Naive thymus-derived CD4-positive, alpha-beta T cell (primary cell): Measurements from ENCODE around the gene RAPGEF3. TPM values are rescaled to one million over a fixed set of nuclear protein-coding genes. Genes with fewer than 3 reads are reported as not detected.

Source experiments
- ATAC-seq: fragments of 150-1000 bp; cut with Tn5 transposase; 2 replicates; pipeline ENCODE4 v1.10.0; 2021; ENCODE audit warnings: mild to moderate bottlenecking, moderate library complexity
- CTCF ChIA-PET: fragments of 350-600 bp; sonication (Branson Sonifier 250); formaldehyde crosslinking; loops from one replicate; lab custom pipeline; 2021; ENCODE audit warnings: antibody characterized with exemption; lab: Charles Lee
- POLR2A ChIA-PET: fragments of 350-600 bp; sonication (Branson Sonifier 250); formaldehyde crosslinking; loops from one replicate; lab custom pipeline; 2021; ENCODE audit warnings: antibody characterized with exemption, inconsistent platforms; lab: Charles Lee
- DNase-seq, 9 donors: peaks; one replicate each; pipeline versions ENCODE4 v3.0.0 to v3.0.0-alpha.2; 2020 to 2022; ENCODE audit warnings: mixed read lengths in 1 of 9
- H3K27ac ChIP-seq: one replicate; pipeline ENCODE4 v1.7.0; 2013; ENCODE audit warnings: mild to moderate bottlenecking, low read depth, low read length, moderate library complexity
- H3K27me3 ChIP-seq, 2 donors: one replicate each; pipeline ENCODE4 v1.7.0; 2013; ENCODE audit warnings: low read length in 2 of 2, mild to moderate bottlenecking in 2 of 2, moderate library complexity in 2 of 2; ENCODE audit not compliant: control insufficient read depth in 2 of 2, insufficient read depth in 2 of 2
- H3K36me3 ChIP-seq, 3 experiments: 1 replicate in 2 of 3; 2 replicates in 1 of 3; pipeline ENCODE4 v1.7.0; 2013; ENCODE audit warnings: low read length in 3 of 3, mild to moderate bottlenecking in 3 of 3, moderate library complexity in 1 of 3; ENCODE audit not compliant: insufficient read depth in 3 of 3, control insufficient read depth in 2 of 3
- H3K4me1 ChIP-seq, 2 donors: one replicate each; pipeline ENCODE4 v1.7.0; 2013; ENCODE audit warnings: low read length in 2 of 2, mild to moderate bottlenecking in 2 of 2, moderate library complexity in 1 of 2; ENCODE audit not compliant: control insufficient read depth in 2 of 2, insufficient read depth in 2 of 2
- H3K4me3 ChIP-seq: 2 replicates; pipeline ENCODE4 v1.7.0; 2013; ENCODE audit warnings: mild to moderate bottlenecking, low read length
- H3K9me3 ChIP-seq, 3 experiments: 1 replicate in 2 of 3; 2 replicates in 1 of 3; pipeline ENCODE4 v1.7.0; 2013; ENCODE audit warnings: low read length in 3 of 3; ENCODE audit not compliant: control insufficient read depth in 2 of 3
- H3K27ac Mint-ChIP-seq, 9 donors: one replicate each; pipeline ENCODE4 v1.8.0; 2020 to 2022; ENCODE audit warnings: mixed read lengths in 9 of 9, mild to moderate bottlenecking in 8 of 9, moderate library complexity in 5 of 9, inconsistent platforms in 2 of 9
- H3K27me3 Mint-ChIP-seq, 5 donors: one replicate each; pipeline ENCODE4 v1.8.0; 2021 to 2022; ENCODE audit warnings: mixed read lengths in 5 of 5, mild to moderate bottlenecking in 1 of 5
- H3K36me3 Mint-ChIP-seq, 5 donors: one replicate each; pipeline ENCODE4 v1.8.0; 2020 to 2022; ENCODE audit warnings: mixed read lengths in 5 of 5, mild to moderate bottlenecking in 3 of 5, inconsistent platforms in 1 of 5
- H3K4me1 Mint-ChIP-seq, 7 donors: one replicate each; pipeline ENCODE4 v1.8.0; 2020 to 2022; ENCODE audit warnings: mixed read lengths in 7 of 7, mild to moderate bottlenecking in 3 of 7, inconsistent platforms in 1 of 7
- H3K4me3 Mint-ChIP-seq, 10 donors: one replicate each; pipeline ENCODE4 v1.8.0; 2020 to 2022; ENCODE audit warnings: mild to moderate bottlenecking in 10 of 10, mixed read lengths in 10 of 10, moderate library complexity in 6 of 10, inconsistent platforms in 2 of 10
- H3K9me3 Mint-ChIP-seq, 11 donors: one replicate each; pipeline ENCODE4 v1.8.0; 2020 to 2022; ENCODE audit warnings: mixed read lengths in 11 of 11, mild to moderate bottlenecking in 4 of 11, inconsistent platforms in 1 of 11, moderate library complexity in 1 of 11
- intact Hi-C, 2 donors: fragments of 100-400 bp; cut with micrococcal nuclease; formaldehyde crosslinking; loops; one replicate each; pipeline ENCODE4 v1.15.1; 2023
- polyA plus RNA-seq, 2 donors: library from polyadenylated mRNA; unstranded; fragments of 300-500 nt; fragmentation: Illumina TruSeq; gene quantifications; one replicate each; pipeline ENCODE4 v1.2.3, GENCODE V29; 2021
- total RNA-seq, 6 experiments: library from RNA in 5 of 6; stranded (reverse) in 5 of 6; gene quantifications; 1 replicate in 5 of 6; 2 replicates in 1 of 6; pipeline ENCODE4 v1.2.3 and lab custom pipeline; 2021 to 2026

Gene RAPGEF3
- total and polyA plus RNA-seq, 7 experiments from 2014 or later, result 0.08 to 1.9 (median 0.82) TPM; not detected in 2

GRCh38 chr12:47803191-47803875, 44.7 kb upstream of the RAPGEF3 start:
- intact Hi-C loops, result loop anchor here (2.0 kb wide), 2 partner anchors 13 to 15 kb away; partner anchors contain the start of gene HDAC7 (in 1 of the 2)
- Mint-ChIP-seq H3K27me3 (no peaks in the 10 kb centered on the region), H3K4me3 (peak overlapping the region; percentile 61 to 86 (median 76)), H3K36me3 (peaks cover 0 to 11% (median 5%) of the 10 kb centered on the region in 5 donors), H3K9me3 (no peaks in the 10 kb centered on the region), H3K4me1 (peaks cover 65 to 98% (median 95%) of the 10 kb centered on the region in 7 donors), H3K27ac (peak overlapping the region; percentile 75 to 97 (median 92))
- H3K9me3 ChIP-seq, result no peaks in the 10 kb centered on the region
- ChIA-PET POLR2A (interaction anchor here (4.7 to 15.6 kb wide), 3 partner anchors 9 to 28 kb away, joined by 40 to 364 read pairs (median 125); partner anchors contain the start of gene HDAC7), CTCF (interaction anchor here (0.6 to 22.9 kb wide), 5 partner anchors 14 to 99 kb away, joined by 3 to 539 read pairs (median 3); no protein-coding TSS in a partner anchor)
- peak overlapping the region; percentile 81 for H3K27ac ChIP-seq
- no peak for DNase-seq
- ATAC-seq, result no peak
- H3K36me3 ChIP-seq, result peaks cover 0 to 29% (median 4%) of the 10 kb centered on the region in 3 experiments
- no peaks in the 10 kb centered on the region for H3K27me3 ChIP-seq
- H3K4me1 ChIP-seq, result peaks cover 44 to 94% of the 10 kb centered on the region in 2 donors
- peak overlapping the region; percentile 28 for H3K4me3 ChIP-seq

- no peaks in the 10 kb centered on the region for H3K9me3 Mint-ChIP-seq
- no peak for ATAC-seq
Measured at GRCh38 chr12:47802312-47802711, 43.6 kb upstream of the RAPGEF3 start.

GRCh38 chr12:47801904-47802246, 43.2 kb upstream of the RAPGEF3 start:
- POLR2A ChIA-PET, result interaction anchor here (0.8 to 15.6 kb wide), 5 partner anchors 10 to 30 kb away, joined by 3 to 364 read pairs (median 5); no protein-coding TSS in a partner anchor
- H3K4me1 ChIP-seq, result peaks cover 30 to 80% of the 10 kb centered on the region in 2 donors
- ATAC-seq (no peak), DNase-seq (no peak)
- H3K9me3 ChIP-seq, result no peaks in the 10 kb centered on the region
- H3K36me3 ChIP-seq, result peaks cover 0 to 43% (median 13%) of the 10 kb centered on the region in 3 experiments
- intact Hi-C loops, result loop anchor here (1.0 to 2.0 kb wide), 4 partner anchors 15 to 35 kb away; partner anchors contain the start of gene HDAC7 (in 1 of the 2)
- peaks cover 0 to 18% (median 9%) of the 10 kb centered on the region in 5 donors for H3K36me3 Mint-ChIP-seq
- H3K27me3 ChIP-seq, result no peaks in the 10 kb centered on the region
- H3K4me3 ChIP-seq, result no peak overlapping the region
- H3K27me3 Mint-ChIP-seq, result no peaks in the 10 kb centered on the region
- peaks cover 55 to 91% (median 84%) of the 10 kb centered on the region in 7 donors for H3K4me1 Mint-ChIP-seq
- peak overlapping the region; percentile 81 for H3K27ac ChIP-seq
- peak overlapping the region; percentile 75 to 97 (median 92) for H3K27ac Mint-ChIP-seq
- CTCF ChIA-PET, result interaction anchor here (0.8 to 22.9 kb wide), 9 partner anchors 8 to 61 kb away, joined by 3 to 539 read pairs (median 4); no protein-coding TSS in a partner anchor
- H3K9me3 Mint-ChIP-seq, result no peaks in the 10 kb centered on the region
- peak overlapping the region; percentile 40 to 86 (median 76) for H3K4me3 Mint-ChIP-seq

More at GRCh38 chr12:47802312-47802711, 43.6 kb upstream of the RAPGEF3 start:
- POLR2A ChIA-PET, result interaction anchor here (0.8 to 15.6 kb wide), 5 partner anchors 10 to 29 kb away, joined by 3 to 364 read pairs (median 5); no protein-coding TSS in a partner anchor
- CTCF ChIA-PET, result interaction anchor here (0.6 to 22.9 kb wide), 8 partner anchors 10 to 83 kb away, joined by 3 to 539 read pairs (median 4); no protein-coding TSS in a partner anchor
- DNase-seq, result no peak
- Mint-ChIP-seq H3K4me3 (peak overlapping the region; percentile 62 to 86 (median 76)), H3K36me3 (peaks cover 0 to 17% (median 9%) of the 10 kb centered on the region in 5 donors), H3K27ac (peak overlapping the region; percentile 75 to 97 (median 92)), H3K4me1 (peaks cover 59 to 95% (median 89%) of the 10 kb centered on the region in 7 donors), H3K27me3 (no peaks in the 10 kb centered on the region)
- Histone ChIP-seq H3K4me1 (peaks cover 34 to 84% of the 10 kb centered on the region in 2 donors), H3K9me3 (no peaks in the 10 kb centered on the region), H3K4me3 (no peak overlapping the region), H3K27me3 (no peaks in the 10 kb centered on the region), H3K27ac (peak overlapping the region; percentile 81), H3K36me3 (peaks cover 0 to 39% (median 11%) of the 10 kb centered on the region in 3 experiments)
- intact Hi-C loops, result loop anchor here (1.0 to 2.0 kb wide), 4 partner anchors 14 to 35 kb away; partner anchors contain the start of gene HDAC7 (in 1 of the 2)

GRCh38 chr12:47801170-47801903, 42.7 kb upstream of the RAPGEF3 start:
- Histone ChIP-seq H3K4me3 (no peak overlapping the region), H3K27me3 (no peaks in the 10 kb centered on the region), H3K36me3 (peaks cover 0 to 48% (median 18%) of the 10 kb centered on the region in 3 experiments), H3K4me1 (peaks cover 27 to 74% of the 10 kb centered on the region in 2 donors), H3K9me3 (no peaks in the 10 kb centered on the region), H3K27ac (peak overlapping the region; percentile 81)
- Mint-ChIP-seq H3K9me3 (no peaks in the 10 kb centered on the region), H3K4me1 (peaks cover 50 to 86% (median 79%) of the 10 kb centered on the region in 7 donors), H3K27ac (peak overlapping the region; percentile 75 to 97 (median 92)), H3K27me3 (no peaks in the 10 kb centered on the region), H3K36me3 (peaks cover 0 to 18% (median 9%) of the 10 kb centered on the region in 5 donors), H3K4me3 (peak overlapping the region in 9 of 10 donors; percentile 33 to 86 (median 78))
- ATAC-seq, result peak; percentile 50
- intact Hi-C loops, result no loop called here
- DNase-seq, result no peak
- CTCF ChIA-PET, result interaction anchor here (0.9 to 22.9 kb wide), 7 partner anchors 9 to 60 kb away, joined by 3 to 539 read pairs (median 5); no protein-coding TSS in a partner anchor
- POLR2A ChIA-PET, result interaction anchor here (0.8 to 15.6 kb wide), 4 partner anchors 11 to 30 kb away, joined by 3 to 364 read pairs (median 22); no protein-coding TSS in a partner anchor

DNA sequence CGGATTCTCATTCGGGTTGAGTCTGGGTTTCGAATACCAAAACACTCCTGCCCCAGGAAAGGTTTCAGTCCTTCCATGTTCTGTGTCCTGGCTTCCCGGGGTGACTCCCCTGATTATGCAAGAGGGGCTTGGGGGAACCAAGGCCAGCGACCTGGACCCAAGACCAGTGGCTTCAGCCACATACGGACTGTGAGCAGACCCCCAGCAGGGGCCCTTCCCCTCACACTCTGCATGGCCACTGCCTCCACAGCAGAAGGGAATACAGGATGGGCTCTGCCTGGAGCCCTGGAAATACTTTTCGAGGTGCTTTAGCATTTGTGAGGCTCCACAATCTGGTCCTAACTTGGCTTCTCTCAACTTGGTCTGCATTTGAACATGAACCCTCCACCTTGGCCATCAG, 41.9 kb upstream of the RAPGEF3 start:
- H3K27ac Mint-ChIP-seq, result peak overlapping the region in 7 of 9 donors; percentile 14 to 97 (median 60)
- H3K27me3 ChIP-seq, result no peaks in the 10 kb centered on the region
- no peaks in the 10 kb centered on the region for H3K9me3 Mint-ChIP-seq
- no peaks in the 10 kb centered on the region for H3K9me3 ChIP-seq
- H3K27ac ChIP-seq, result no peak overlapping the region
- peaks cover 48 to 78% (median 71%) of the 10 kb centered on the region in 7 donors for H3K4me1 Mint-ChIP-seq
- CTCF ChIA-PET, result interaction anchor here (0.6 to 22.9 kb wide), 4 partner anchors 10 to 1057 kb away, joined by 3 to 539 read pairs (median 7); no protein-coding TSS in a partner anchor
- ATAC-seq (no peak), DNase-seq (no peak)
- peaks cover 0 to 18% (median 9%) of the 10 kb centered on the region in 5 donors for H3K36me3 Mint-ChIP-seq
- no peak overlapping the region for H3K4me3 ChIP-seq
- H3K4me1 ChIP-seq, result peaks cover 21 to 67% of the 10 kb centered on the region in 2 donors
- POLR2A ChIA-PET, result interaction anchor here (0.8 to 15.6 kb wide), 5 partner anchors 8 to 33 kb away, joined by 3 to 364 read pairs (median 3); no protein-coding TSS in a partner anchor
- H3K36me3 ChIP-seq, result peaks cover 0 to 55% (median 22%) of the 10 kb centered on the region in 3 experiments
- intact Hi-C loops, result loop anchor here in 1 of 2 donors (1.0 kb wide), 1 partner anchor 8 kb away; no protein-coding TSS in a partner anchor
- H3K4me3 Mint-ChIP-seq, result peak overlapping the region in 2 of 10 donors; percentile 43 to 86
- no peaks in the 10 kb centered on the region for H3K27me3 Mint-ChIP-seq
